Osteoblast (primary cell): ENCODE measurements around the gene NTF3. TPM values are rescaled to one million over a fixed set of nuclear protein-coding genes. Genes with fewer than 3 reads are reported as not detected.

Experiments
- DNase-seq: peaks from one replicate; pipeline ENCODE4 v3.0.0; 2011; ENCODE audit warnings: low spot score, mixed read lengths; ENCODE audit not compliant: insufficient read length; ENCODE audit errors: missing footprints
- H2AFZ ChIP-seq: 2 replicates; pipeline ENCODE4 v1.6.0; 2011; ENCODE audit warnings: mild to moderate bottlenecking, low read length
- H3K27ac ChIP-seq: 2 replicates; pipeline ENCODE4 v1.5.1; 2011; ENCODE audit warnings: mild to moderate bottlenecking, low read depth, low read length, moderate library complexity
- H3K27me3 ChIP-seq: 2 replicates; pipeline ENCODE4 v1.6.0; 2012; ENCODE audit warnings: mild to moderate bottlenecking, control low read depth, inconsistent platforms, low read length, moderate library complexity; ENCODE audit not compliant: insufficient read depth
- H3K36me3 ChIP-seq: 2 replicates; pipeline ENCODE4 v1.5.1; 2011; ENCODE audit warnings: mild to moderate bottlenecking, low read length, control low read depth, moderate library complexity; ENCODE audit not compliant: insufficient read depth
- H3K4me1 ChIP-seq: 2 replicates; pipeline ENCODE4 v1.5.1; 2011; ENCODE audit warnings: mild to moderate bottlenecking, low read length, control low read depth, moderate library complexity; ENCODE audit not compliant: insufficient read depth
- H3K4me2 ChIP-seq: 2 replicates; pipeline ENCODE4 v1.6.0; 2011; ENCODE audit warnings: mild to moderate bottlenecking, low read length; ENCODE audit not compliant: insufficient read depth
- H3K4me3 ChIP-seq: fragments of 200-600 bp; sonication (generic); 3 replicates; pipeline ENCODE4 v1.5.1; 2012; ENCODE audit warnings: mild to moderate bottlenecking, low read length, inconsistent platforms; ENCODE audit not compliant: insufficient read depth
- H3K79me2 ChIP-seq: 2 replicates; pipeline ENCODE4 v1.6.0; 2012; ENCODE audit warnings: mild to moderate bottlenecking, low read length, control low read depth, inconsistent platforms; ENCODE audit not compliant: insufficient read depth
- H3K9me3 ChIP-seq: 2 replicates; pipeline ENCODE4 v1.5.1; 2011; ENCODE audit warnings: low read depth, low read length, control low read depth
- H4K20me1 ChIP-seq: 2 replicates; pipeline ENCODE4 v1.6.0; 2012; ENCODE audit warnings: mild to moderate bottlenecking, low read length, control low read depth; ENCODE audit not compliant: insufficient read depth
- total RNA-seq: library from RNA; depleted of rRNA; stranded (reverse); fragments of >200 nt; gene quantifications from 2 replicates; pipeline ENCODE4 v1.2.3, GENCODE V29; 2012
- TF ChIP-seq, protein P1 (sequence below): IDR thresholded peaks from 2 replicates; pipeline ENCODE4 v1.5.1; 2011; ENCODE audit warnings: mild to moderate bottlenecking, low read depth, low read length, moderate library complexity; ENCODE audit errors: extremely low read depth

Gene NTF3
- total RNA-seq, 1 donor = 1.1 TPM

DNA sequence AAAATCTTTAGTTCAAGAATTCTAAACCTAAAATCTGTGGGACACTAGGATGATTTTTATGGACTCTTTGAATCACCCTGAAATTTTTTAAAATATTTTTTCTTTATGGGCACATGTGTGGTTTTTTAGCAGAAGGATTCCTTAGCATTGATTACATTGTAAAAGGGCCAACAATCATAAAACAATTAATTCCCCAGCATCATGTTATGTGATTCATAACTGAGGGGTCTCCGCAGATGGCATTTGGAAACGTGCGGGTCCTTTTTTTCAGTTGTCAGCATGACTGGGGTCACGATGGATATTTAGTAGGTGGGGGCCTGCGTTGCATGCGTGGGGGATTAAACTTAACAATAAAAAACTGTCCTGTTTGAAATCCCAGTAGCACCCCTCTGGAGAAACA is 52.5 kb downstream of the NTF3 start:
- Histone ChIP-seq H2AFZ (no peak overlapping the region), H3K36me3 (no peaks in the 10 kb centered on the region), H3K4me1 (no peaks in the 10 kb centered on the region), H3K27ac (no peak overlapping the region), H3K9me3 (no peaks in the 10 kb centered on the region), H3K27me3 (no peaks in the 10 kb centered on the region), H4K20me1 (no peaks in the 10 kb centered on the region), H3K4me3 (no peak overlapping the region), H3K4me2 (no peak overlapping the region), H3K79me2 (no peaks in the 10 kb centered on the region)
- DNase-seq = no peak
- TF ChIP-seq, protein P1, sequence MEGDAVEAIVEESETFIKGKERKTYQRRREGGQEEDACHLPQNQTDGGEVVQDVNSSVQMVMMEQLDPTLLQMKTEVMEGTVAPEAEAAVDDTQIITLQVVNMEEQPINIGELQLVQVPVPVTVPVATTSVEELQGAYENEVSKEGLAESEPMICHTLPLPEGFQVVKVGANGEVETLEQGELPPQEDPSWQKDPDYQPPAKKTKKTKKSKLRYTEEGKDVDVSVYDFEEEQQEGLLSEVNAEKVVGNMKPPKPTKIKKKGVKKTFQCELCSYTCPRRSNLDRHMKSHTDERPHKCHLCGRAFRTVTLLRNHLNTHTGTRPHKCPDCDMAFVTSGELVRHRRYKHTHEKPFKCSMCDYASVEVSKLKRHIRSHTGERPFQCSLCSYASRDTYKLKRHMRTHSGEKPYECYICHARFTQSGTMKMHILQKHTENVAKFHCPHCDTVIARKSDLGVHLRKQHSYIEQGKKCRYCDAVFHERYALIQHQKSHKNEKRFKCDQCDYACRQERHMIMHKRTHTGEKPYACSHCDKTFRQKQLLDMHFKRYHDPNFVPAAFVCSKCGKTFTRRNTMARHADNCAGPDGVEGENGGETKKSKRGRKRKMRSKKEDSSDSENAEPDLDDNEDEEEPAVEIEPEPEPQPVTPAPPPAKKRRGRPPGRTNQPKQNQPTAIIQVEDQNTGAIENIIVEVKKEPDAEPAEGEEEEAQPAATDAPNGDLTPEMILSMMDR = no peak

DNA sequence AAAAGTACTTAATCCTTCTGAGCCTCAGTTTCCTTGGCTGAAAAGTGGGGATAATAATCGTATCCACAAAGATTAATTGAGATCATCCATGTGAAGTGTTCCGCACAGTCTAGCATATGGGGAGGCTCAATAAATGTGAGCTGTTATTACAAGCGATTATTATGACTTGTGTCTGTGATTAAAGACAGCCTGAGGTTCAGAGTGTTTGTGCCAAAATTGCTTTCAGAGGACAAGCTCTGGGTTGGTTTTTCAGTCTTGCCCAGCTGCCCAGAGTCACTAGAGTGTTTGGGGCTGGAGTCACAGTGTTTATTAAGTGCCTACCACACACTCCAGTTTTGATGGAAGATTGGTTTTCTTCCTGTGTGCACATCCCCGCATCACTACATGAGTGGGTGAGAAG is 53.5 kb downstream of the NTF3 start:
- Histone ChIP-seq H3K27me3 (no peaks in the 10 kb centered on the region), H2AFZ (no peak overlapping the region), H3K4me2 (no peak overlapping the region), H3K79me2 (no peaks in the 10 kb centered on the region), H3K4me1 (no peaks in the 10 kb centered on the region), H3K9me3 (no peaks in the 10 kb centered on the region), H3K27ac (no peak overlapping the region), H3K4me3 (no peak overlapping the region), H4K20me1 (no peaks in the 10 kb centered on the region), H3K36me3 (no peaks in the 10 kb centered on the region)
- TF ChIP-seq, protein P1 = no peak
- no peak for DNase-seq

DNA sequence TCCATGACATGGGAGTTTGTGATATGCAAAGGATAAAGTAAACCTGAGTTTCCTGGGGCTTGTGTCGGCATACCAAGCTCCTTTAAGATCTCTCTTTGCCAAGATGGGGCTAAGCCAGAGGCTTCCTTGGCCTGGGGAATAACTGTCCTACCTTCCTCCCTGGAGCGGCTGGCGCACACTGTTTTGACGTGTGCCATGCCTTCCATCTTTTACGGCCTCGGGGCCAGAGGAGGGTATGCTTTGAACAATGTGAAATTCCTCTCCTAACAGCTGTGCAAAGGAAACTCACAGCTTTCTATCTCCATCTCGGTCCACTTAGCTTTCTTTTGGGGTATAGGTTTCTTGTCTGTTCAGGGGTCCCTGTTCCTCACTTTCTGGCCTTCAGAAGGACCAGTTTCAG is 55.2 kb downstream of the NTF3 start:
- Histone ChIP-seq H2AFZ (no peak overlapping the region), H3K9me3 (no peaks in the 10 kb centered on the region), H3K27ac (no peak overlapping the region), H3K4me1 (no peaks in the 10 kb centered on the region), H3K4me3 (no peak overlapping the region), H3K4me2 (no peak overlapping the region), H3K27me3 (no peaks in the 10 kb centered on the region), H3K36me3 (no peaks in the 10 kb centered on the region), H3K79me2 (no peaks in the 10 kb centered on the region), H4K20me1 (no peaks in the 10 kb centered on the region)
- TF ChIP-seq, protein P1 = no peak
- DNase-seq = no peak

DNA sequence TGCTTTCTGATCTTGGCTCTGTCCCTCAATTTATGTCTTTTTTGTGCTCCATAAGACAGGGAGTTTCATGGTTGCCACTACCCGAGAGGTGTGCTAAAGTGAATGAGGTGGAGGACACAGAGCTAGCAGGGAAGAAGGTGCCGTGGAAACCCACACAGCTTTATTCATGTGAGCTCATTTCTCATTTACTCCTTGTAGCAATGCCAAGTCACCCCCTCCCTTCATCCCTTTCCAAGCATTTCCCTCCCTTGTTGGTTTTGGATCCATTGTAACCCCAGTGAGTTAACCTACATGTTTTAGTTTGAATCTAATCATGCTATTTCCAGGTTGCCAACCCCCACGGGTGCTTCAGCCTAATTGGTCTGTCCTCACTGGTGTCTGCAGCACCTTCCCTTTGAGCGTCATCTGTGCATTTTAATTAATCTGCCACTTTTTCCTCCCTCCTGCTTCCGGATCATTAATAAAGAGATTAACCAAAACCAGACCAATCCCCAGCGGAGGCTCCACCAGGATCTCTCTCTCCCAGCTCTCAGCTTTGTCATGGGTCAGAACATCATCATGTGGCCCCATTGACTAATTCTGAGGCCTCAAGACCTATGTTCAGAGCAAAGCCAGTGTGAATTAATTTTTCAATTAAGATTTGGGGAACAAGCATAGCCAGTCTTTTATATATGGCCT is 56.2 kb downstream of the NTF3 start:
- Histone ChIP-seq H3K79me2 (no peaks in the 10 kb centered on the region), H3K27ac (no peak overlapping the region), H3K4me2 (no peak overlapping the region), H2AFZ (no peak overlapping the region), H3K4me1 (no peaks in the 10 kb centered on the region), H3K36me3 (no peaks in the 10 kb centered on the region), H3K27me3 (no peaks in the 10 kb centered on the region), H4K20me1 (no peaks in the 10 kb centered on the region), H3K9me3 (no peaks in the 10 kb centered on the region), H3K4me3 (no peak overlapping the region)
- TF ChIP-seq, protein P1 = no peak
- no peak for DNase-seq
